H1 (cell line): ENCODE results near the gene ARFGAP3.

Experiments used
- MAX ChIP-seq: IDR thresholded peaks from 2 replicates; pipeline ENCODE4 v1.6.1; 2012; ENCODE audit warnings: inconsistent platforms
- POLR2AphosphoS5 ChIP-seq: IDR thresholded peaks from 2 replicates; pipeline ENCODE4 v1.6.1; 2011; ENCODE audit warnings: low read depth, low read length

GRCh38 chr22:42905702-42906183 lies 48.7 kb upstream of the ARFGAP3 start:
- no peak for TF ChIP-seq MAX
- no peak for TF ChIP-seq POLR2AphosphoS5
